AG08395 (cell line): ENCODE data around the gene ARHGEF4.
A peak's percentile ranks its signal among the peaks of the same experiment; 100 is the strongest.

Source experiments
- DNase-seq: peaks from one replicate; pipeline ENCODE4 v3.0.0; 2012; ENCODE audit warnings: mixed read lengths, low spot score

Gene ARHGEF4

GRCh38 chr2:130917006-130917688 lies 80.4 kb downstream of the ARHGEF4 start:
- no peak for DNase-seq

- DNase-seq, result no peak
Observed at GRCh38 chr2:130918393-130918792, 81.7 kb downstream of the ARHGEF4 start.

GRCh38 chr2:130920415-130921163 lies 83.9 kb downstream of the ARHGEF4 start:
- DNase-seq, result peak; percentile 73

GRCh38 chr2:130921164-130921476 lies 84.4 kb downstream of the ARHGEF4 start:
- no peak for DNase-seq

GRCh38 chr2:130922417-130922816 lies 85.7 kb downstream of the ARHGEF4 start:
- no peak for DNase-seq

GRCh38 chr2:130928385-130928784 lies 91.7 kb downstream of the ARHGEF4 start:
- no peak for DNase-seq

- no peak for DNase-seq
Observed at GRCh38 chr2:130930740-130931659, 94.3 kb downstream of the ARHGEF4 start.

- no peak for DNase-seq
Observed at GRCh38 chr2:130933501-130933900, 96.8 kb downstream of the ARHGEF4 start.

GRCh38 chr2:130936451-130936850 lies 99.7 kb downstream of the ARHGEF4 start:
- no peak for DNase-seq

- no peak for DNase-seq
Observed at GRCh38 chr2:130947967-130948366, 111.3 kb downstream of the ARHGEF4 start.

- DNase-seq, result no peak
Observed at GRCh38 chr2:130949954-130950353, 113.2 kb downstream of the ARHGEF4 start.

GRCh38 chr2:130951018-130951417 lies 114.3 kb downstream of the ARHGEF4 start:
- no peak for DNase-seq

- DNase-seq, result no peak
Observed at GRCh38 chr2:130954873-130955272, 118.2 kb downstream of the ARHGEF4 start.

GRCh38 chr2:130957915-130958314 lies 121.2 kb downstream of the ARHGEF4 start:
- DNase-seq, result no peak

GRCh38 chr2:130963196-130963848 lies 126.6 kb downstream of the ARHGEF4 start:
- no peak for DNase-seq

- no peak for DNase-seq
Observed at GRCh38 chr2:130963849-130964793, 127.4 kb downstream of the ARHGEF4 start.

GRCh38 chr2:130964931-130965330 lies 128.2 kb downstream of the ARHGEF4 start:
- DNase-seq, result no peak

GRCh38 chr2:130966149-130966774 lies 129.5 kb downstream of the ARHGEF4 start:
- DNase-seq, result no peak

GRCh38 chr2:130966775-130967490 lies 130.2 kb downstream of the ARHGEF4 start:
- no peak for DNase-seq

GRCh38 chr2:130972410-130972809 lies 135.7 kb downstream of the ARHGEF4 start:
- no peak for DNase-seq
